Calu3 (cell line): ENCODE data around the gene IFT20. TPM values are rescaled to one million over a fixed set of nuclear protein-coding genes. Genes with fewer than 3 reads are reported as not detected.

Source experiments
- BruUV-seq: library from RNA; stranded (reverse); fragments of 400-500 nt; replicated peaks from 2 replicates; lab custom pipeline; 2021; lab: Mats Ljungman, UMichigan
- CTCF ChIA-PET: fragments of 300-600 bp; sonication (Branson Sonifier 250); formaldehyde crosslinking; loops from one replicate; lab custom pipeline; 2022; ENCODE audit warnings: antibody characterized with exemption; lab: Charles Lee
- DNase-seq: peaks from one replicate; pipeline ENCODE4 v3.0.0; 2022
- H3K27ac Mint-ChIP-seq: one replicate; pipeline ENCODE4 v1.8.0; 2022; ENCODE audit warnings: mixed read lengths; ENCODE audit not compliant: unreplicated experiment
- H3K27me3 Mint-ChIP-seq: one replicate; pipeline ENCODE4 v1.8.0; 2022; ENCODE audit warnings: mixed read lengths; ENCODE audit not compliant: unreplicated experiment
- H3K36me3 Mint-ChIP-seq: one replicate; pipeline ENCODE4 v1.8.0; 2022; ENCODE audit warnings: mild to moderate bottlenecking, moderate library complexity, mixed read lengths; ENCODE audit not compliant: insufficient read depth, unreplicated experiment
- H3K4me1 Mint-ChIP-seq: one replicate; pipeline ENCODE4 v1.8.0; 2022; ENCODE audit warnings: mild to moderate bottlenecking, low read depth, mixed read lengths; ENCODE audit not compliant: unreplicated experiment
- H3K4me3 Mint-ChIP-seq: one replicate; pipeline ENCODE4 v1.8.0; 2022; ENCODE audit warnings: mild to moderate bottlenecking, low read depth, moderate library complexity, mixed read lengths; ENCODE audit not compliant: unreplicated experiment
- H3K9me3 Mint-ChIP-seq: one replicate; pipeline ENCODE4 v1.8.0; 2022; ENCODE audit warnings: low read depth, mixed read lengths; ENCODE audit not compliant: unreplicated experiment
- CTCF ChIP-seq: fragments of 200-600 bp; IDR thresholded peaks from one replicate; pipeline ENCODE4 v1.8.0; 2022; ENCODE audit warnings: antibody characterized with exemption; ENCODE audit not compliant: unreplicated experiment
- intact Hi-C: fragments of 100-400 bp; cut with micrococcal nuclease; formaldehyde crosslinking; loops from one replicate; pipeline ENCODE4 v1.10.0; 2022; ENCODE audit not compliant: unreplicated experiment
- microRNA-seq: library from miRNA; unstranded; fragments of <30 nt; microRNA quantifications from one replicate; pipeline ENCODE4 v1.2.0, GENCODE V29; 2022
- total RNA-seq: library from RNA; stranded (reverse); gene quantifications from 2 replicates; pipeline ENCODE4 v1.2.3, GENCODE V29; 2022

Gene IFT20
- total RNA-seq, 1 experiment from 2014 or later, result 32.1 TPM

GRCh38 chr17:28280826-28281225 is 54.4 kb downstream of the IFT20 start:
- Mint-ChIP-seq H3K27ac (no peak overlapping the region), H3K4me3 (no peak overlapping the region), H3K4me1 (no peaks in the 10 kb centered on the region), H3K27me3 (no peaks in the 10 kb centered on the region), H3K9me3 (no peaks in the 10 kb centered on the region), H3K36me3 (no peaks in the 10 kb centered on the region)
- no peak for DNase-seq
- no TSS peak for BruUV-seq
- no peak for TF ChIP-seq CTCF
- CTCF ChIA-PET, result no interaction called here
- intact Hi-C loops, result no loop called here

GRCh38 chr17:28279411-28279810 is 55.9 kb downstream of the IFT20 start:
- CTCF ChIA-PET, result no interaction called here
- no peaks in the 10 kb centered on the region for H3K36me3 Mint-ChIP-seq
- BruUV-seq, result no TSS peak
- H3K9me3 Mint-ChIP-seq, result no peaks in the 10 kb centered on the region
- H3K4me1 Mint-ChIP-seq, result no peaks in the 10 kb centered on the region
- TF ChIP-seq CTCF, result no peak
- peaks cover 12% of the 10 kb centered on the region for H3K27me3 Mint-ChIP-seq
- H3K27ac Mint-ChIP-seq, result no peak overlapping the region
- intact Hi-C loops, result no loop called here
- no peak for DNase-seq
- no peak overlapping the region for H3K4me3 Mint-ChIP-seq

Small RNA genes within 50 kb of the gene (microRNA-seq; reads per million reads assigned to microRNA genes)
- 2.1 reads per million for gene MIR4723

Other genes with a start within 250 kb of the IFT20 start
- 110 and 114 TPM in 2 replicates for gene TMEM97, start 16.3 kb downstream of the IFT20 start, total RNA-seq
- gene TNFAIP1, start 289 bp upstream of the IFT20 start, total RNA-seq, result 45.9 and 49.4 TPM in 2 replicates
- 82.7 and 85.9 TPM in 2 replicates for gene POLDIP2, start 22.1 kb upstream of the IFT20 start, total RNA-seq
- gene SEBOX, start 29.7 kb upstream of the IFT20 start, total RNA-seq, result not detected in 2 replicates
- 0.22 TPM in 1 of 2 replicates, not detected in the other for gene VTN, start 34.8 kb upstream of the IFT20 start, total RNA-seq
- gene SARM1, start 36.2 kb upstream of the IFT20 start, total RNA-seq, result 7.1 and 8.1 TPM in 2 replicates
- gene SLC46A1, start 70.7 kb upstream of the IFT20 start, total RNA-seq, result 13.3 and 17.0 TPM in 2 replicates
- gene SLC13A2, start 138.2 kb upstream of the IFT20 start, total RNA-seq, result not detected in 2 replicates
- gene FOXN1, start 170.9 kb upstream of the IFT20 start, total RNA-seq, result not detected in 2 replicates
- gene UNC119, start 217.2 kb upstream of the IFT20 start, total RNA-seq, result 13.0 and 14.6 TPM in 2 replicates
- 50.9 and 59.2 TPM in 2 replicates for gene PIGS, start 236.1 kb upstream of the IFT20 start, total RNA-seq
- 2.6 and 2.8 TPM in 2 replicates for gene ALDOC, start 241.4 kb upstream of the IFT20 start, total RNA-seq